ENCODE data around the gene CNTNAP5. TPM values are rescaled to one million over a fixed set of nuclear protein-coding genes. Genes with fewer than 3 reads are reported as not detected.

Gene CNTNAP5
- total and polyA plus RNA-seq, 2 donors (not counting 1 experiment from before 2014, with no cell fraction given): not detected

- intact Hi-C loops (cut with micrococcal nuclease): no loop called here
- CTCF ChIA-PET: no interaction called here
- Histone ChIP-seq H3K27me3 (replicated peaks in 1 of 4; ENCODE audit: control extremely low read depth in 1 of 4, control insufficient read depth in 3 of 4, insufficient read depth in 4 of 4, low read length in 3 of 4) (no peaks in the 10 kb centered on the region), H3K4me2 (replicated peaks; ENCODE audit: low read depth, low read length, poor library complexity, severe bottlenecking) (no peak overlapping the region), H3K4me3 (ENCODE audit: control extremely low read depth in 1 of 5, extremely low read depth in 1 of 5, insufficient read depth in 1 of 5, low read depth in 2 of 5, low read length in 4 of 5) (no peak overlapping the region), H3K4me1 (ENCODE audit: control insufficient read depth in 2 of 2, insufficient read depth in 2 of 2, low read length in 2 of 2) (no peaks in the 10 kb centered on the region), H3K79me2 (ENCODE audit: control insufficient read depth, insufficient read depth, low read length) (no peaks in the 10 kb centered on the region), H3K27ac (ENCODE audit: low read length in 2 of 2) (no peak overlapping the region), H3K9ac (ENCODE audit: low read length) (no peak overlapping the region), H2AFZ (ENCODE audit: insufficient read depth, low read depth, low read length, poor library complexity, severe bottlenecking) (no peak overlapping the region), H4K20me1 (ENCODE audit: control insufficient read depth, insufficient read depth, low read length, poor library complexity, severe bottlenecking) (no peaks in the 10 kb centered on the region), H3K9me3 (ENCODE audit: control extremely low read depth in 1 of 3, control insufficient read depth in 2 of 3, insufficient read depth in 1 of 3, low read length in 2 of 3) (peaks cover 0 to under 1% (median 0%) of the 10 kb centered on the region in 3 donors), H3K36me3 (replicated peaks in 1 of 2; ENCODE audit: control extremely low read depth in 1 of 2, control insufficient read depth in 1 of 2, extremely low read depth in 1 of 2, insufficient read depth in 2 of 2, low read length in 1 of 2) (no peaks in the 10 kb centered on the region)
- TF ChIP-seq CTCF (IDR thresholded peaks at IDR 0.05): no peak
- no peak for TF ChIP-seq EZH2 (IDR thresholded peaks at IDR 0.05; ENCODE audit: borderline replicate concordance, insufficient read depth, low read depth, low read length, poor library complexity, severe bottlenecking)
- Mint-ChIP-seq H3K9me3 (ENCODE audit: insufficient read depth) (no peaks in the 10 kb centered on the region), H3K27ac (no peak overlapping the region), H3K4me3 (no peak overlapping the region), H3K4me1 (no peaks in the 10 kb centered on the region), H3K27me3 (no peaks in the 10 kb centered on the region)
- 71% methylated on average over 2 of the region's 3 CpGs for WGBS (ENCODE audit: insufficient coverage)
- ATAC-seq (ENCODE audit: low read depth) (no peak), DNase-seq (no peak)
- POLR2A ChIA-PET: no interaction called here
These were observed 683.6 kb downstream of the CNTNAP5 start for GRCh38 chr2:124708661-124709060.

- ATAC-seq (ENCODE audit: low read depth): no peak
- no peaks in the 10 kb centered on the region for H3K36me3 ChIP-seq (replicated peaks in 1 of 2; ENCODE audit: control extremely low read depth in 1 of 2, control insufficient read depth in 1 of 2, extremely low read depth in 1 of 2, insufficient read depth in 2 of 2, low read length in 1 of 2)
- H3K4me2 ChIP-seq (replicated peaks; ENCODE audit: low read depth, low read length, poor library complexity, severe bottlenecking): no peak overlapping the region
- no peaks in the 10 kb centered on the region for H3K79me2 ChIP-seq (ENCODE audit: control insufficient read depth, insufficient read depth, low read length)
- Mint-ChIP-seq H3K27ac (no peak overlapping the region), H3K9me3 (ENCODE audit: insufficient read depth) (no peaks in the 10 kb centered on the region), H3K27me3 (no peaks in the 10 kb centered on the region), H3K4me1 (no peaks in the 10 kb centered on the region), H3K4me3 (no peak overlapping the region)
- no peak overlapping the region for H3K4me3 ChIP-seq (ENCODE audit: control extremely low read depth in 1 of 5, extremely low read depth in 1 of 5, insufficient read depth in 1 of 5, low read depth in 2 of 5, low read length in 4 of 5)
- H3K9me3 ChIP-seq (ENCODE audit: control extremely low read depth in 1 of 3, control insufficient read depth in 2 of 3, insufficient read depth in 1 of 3, low read length in 2 of 3): peaks cover 0 to 2% (median 0%) of the 10 kb centered on the region in 3 donors
- POLR2A ChIA-PET: no interaction called here
- no peaks in the 10 kb centered on the region for H4K20me1 ChIP-seq (ENCODE audit: control insufficient read depth, insufficient read depth, low read length, poor library complexity, severe bottlenecking)
- no peaks in the 10 kb centered on the region for H3K27me3 ChIP-seq (replicated peaks in 1 of 4; ENCODE audit: control extremely low read depth in 1 of 4, control insufficient read depth in 3 of 4, insufficient read depth in 4 of 4, low read length in 3 of 4)
- H3K27ac ChIP-seq (ENCODE audit: low read length in 2 of 2): no peak overlapping the region
- no peaks in the 10 kb centered on the region for H3K4me1 ChIP-seq (ENCODE audit: control insufficient read depth in 2 of 2, insufficient read depth in 2 of 2, low read length in 2 of 2)
- DNase-seq: no peak
- intact Hi-C loops (cut with micrococcal nuclease): no loop called here
- WGBS (ENCODE audit: insufficient coverage): no CpG with 5 or more reads among the region's 2 CpGs
- no peak overlapping the region for H3K9ac ChIP-seq (ENCODE audit: low read length)
- H2AFZ ChIP-seq (ENCODE audit: insufficient read depth, low read depth, low read length, poor library complexity, severe bottlenecking): no peak overlapping the region
- CTCF ChIA-PET: no interaction called here
- no peak for TF ChIP-seq EZH2 (IDR thresholded peaks at IDR 0.05; ENCODE audit: borderline replicate concordance, insufficient read depth, low read depth, low read length, poor library complexity, severe bottlenecking)
- no peak for TF ChIP-seq CTCF (IDR thresholded peaks at IDR 0.05)
These were observed 688.9 kb downstream of the CNTNAP5 start for GRCh38 chr2:124713969-124714368.
